Erythroblast (primary cell): ENCODE data around the gene PISD.

Experiments used
- GATA1 ChIP-seq: IDR thresholded peaks from 2 replicates; pipeline ENCODE4 v1.6.1; 2011; ENCODE audit warnings: low read depth, mild to moderate bottlenecking, control low read depth, low read length, moderate library complexity
- POLR2A ChIP-seq: IDR thresholded peaks from 2 replicates; pipeline ENCODE4 v1.6.1; 2011; ENCODE audit warnings: mild to moderate bottlenecking, low read length

GRCh38 chr22:31678748-31679147 lies 16.7 kb upstream of the PISD start:
- no peak for TF ChIP-seq POLR2A
- no peak for TF ChIP-seq GATA1
